GM12872 (cell line): ENCODE results near the gene PLA2G4B.

Experiments used
- TF ChIP-seq, protein P1 (sequence below): IDR thresholded peaks from 3 replicates; pipeline ENCODE4 v1.5.1; 2011; ENCODE audit warnings: low read depth, mild to moderate bottlenecking, low read length, moderate library complexity; ENCODE audit not compliant: insufficient read depth

PLA2G4B gene

DNA sequence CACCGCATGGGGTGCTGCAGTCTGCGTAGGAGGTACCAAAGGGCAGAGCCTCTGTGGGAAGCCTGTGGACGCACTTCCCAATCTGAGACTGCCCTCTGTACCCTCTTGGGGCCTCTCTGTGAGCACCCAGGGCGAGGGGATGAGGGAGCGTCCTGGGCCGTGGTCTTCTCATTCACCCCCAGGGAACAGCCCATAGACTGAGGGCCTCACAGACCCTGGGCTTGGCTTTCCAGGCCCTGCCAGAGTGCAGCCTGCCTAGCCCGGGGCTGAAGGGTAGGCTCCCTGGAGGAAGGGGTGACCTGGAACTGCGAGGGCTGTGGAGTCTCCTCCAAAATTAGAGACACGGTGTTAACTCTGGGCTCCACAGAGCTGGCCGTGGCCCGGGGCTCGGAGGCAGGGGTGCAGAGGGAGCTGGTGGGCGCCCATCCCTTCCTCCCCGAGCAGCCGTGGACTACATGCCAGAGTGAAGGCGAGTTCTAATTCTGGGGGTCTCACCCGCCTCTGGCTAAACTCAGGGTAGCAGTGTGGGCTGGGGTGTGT is 55.7 kb downstream of the PLA2G4B start:
- TF ChIP-seq, protein P1, sequence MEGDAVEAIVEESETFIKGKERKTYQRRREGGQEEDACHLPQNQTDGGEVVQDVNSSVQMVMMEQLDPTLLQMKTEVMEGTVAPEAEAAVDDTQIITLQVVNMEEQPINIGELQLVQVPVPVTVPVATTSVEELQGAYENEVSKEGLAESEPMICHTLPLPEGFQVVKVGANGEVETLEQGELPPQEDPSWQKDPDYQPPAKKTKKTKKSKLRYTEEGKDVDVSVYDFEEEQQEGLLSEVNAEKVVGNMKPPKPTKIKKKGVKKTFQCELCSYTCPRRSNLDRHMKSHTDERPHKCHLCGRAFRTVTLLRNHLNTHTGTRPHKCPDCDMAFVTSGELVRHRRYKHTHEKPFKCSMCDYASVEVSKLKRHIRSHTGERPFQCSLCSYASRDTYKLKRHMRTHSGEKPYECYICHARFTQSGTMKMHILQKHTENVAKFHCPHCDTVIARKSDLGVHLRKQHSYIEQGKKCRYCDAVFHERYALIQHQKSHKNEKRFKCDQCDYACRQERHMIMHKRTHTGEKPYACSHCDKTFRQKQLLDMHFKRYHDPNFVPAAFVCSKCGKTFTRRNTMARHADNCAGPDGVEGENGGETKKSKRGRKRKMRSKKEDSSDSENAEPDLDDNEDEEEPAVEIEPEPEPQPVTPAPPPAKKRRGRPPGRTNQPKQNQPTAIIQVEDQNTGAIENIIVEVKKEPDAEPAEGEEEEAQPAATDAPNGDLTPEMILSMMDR: no peak

DNA sequence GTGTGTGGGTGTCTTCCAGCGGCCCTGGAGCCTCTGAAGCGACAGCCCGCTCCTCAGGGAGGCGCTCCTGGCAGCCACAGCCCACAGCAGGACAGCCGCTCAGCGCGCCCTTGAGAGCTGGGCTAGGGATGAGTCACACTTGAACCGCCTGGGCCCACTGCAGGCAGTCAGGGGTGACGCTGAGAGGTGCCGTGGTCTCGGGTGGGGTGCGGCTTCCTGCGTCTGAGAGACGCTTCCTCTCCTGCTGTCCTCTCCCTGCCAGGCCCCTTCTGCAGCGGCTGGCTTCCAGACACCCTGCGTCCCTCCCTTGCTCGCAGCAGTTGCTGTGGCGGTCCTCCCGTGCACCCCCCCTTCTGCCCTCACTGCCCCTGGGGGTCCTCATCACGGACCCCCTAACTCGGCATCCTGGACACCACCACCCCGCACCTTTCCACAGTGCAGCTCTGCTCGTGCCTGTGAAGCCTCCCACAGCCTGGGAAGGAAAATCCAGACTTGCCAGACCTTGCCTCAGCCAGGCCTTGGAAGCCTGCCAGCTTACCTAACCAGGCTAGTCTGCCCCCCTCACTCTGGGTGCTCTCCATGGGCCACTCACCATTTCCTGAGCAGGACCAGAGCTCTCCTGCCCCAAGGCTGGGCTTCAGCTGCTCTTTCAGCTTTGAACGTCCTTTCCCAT is 56.3 kb downstream of the PLA2G4B start:
- TF ChIP-seq, protein P1: 0 out of 3 replicates have a peak, but pooled peaks have one; percentile 12

DNA sequence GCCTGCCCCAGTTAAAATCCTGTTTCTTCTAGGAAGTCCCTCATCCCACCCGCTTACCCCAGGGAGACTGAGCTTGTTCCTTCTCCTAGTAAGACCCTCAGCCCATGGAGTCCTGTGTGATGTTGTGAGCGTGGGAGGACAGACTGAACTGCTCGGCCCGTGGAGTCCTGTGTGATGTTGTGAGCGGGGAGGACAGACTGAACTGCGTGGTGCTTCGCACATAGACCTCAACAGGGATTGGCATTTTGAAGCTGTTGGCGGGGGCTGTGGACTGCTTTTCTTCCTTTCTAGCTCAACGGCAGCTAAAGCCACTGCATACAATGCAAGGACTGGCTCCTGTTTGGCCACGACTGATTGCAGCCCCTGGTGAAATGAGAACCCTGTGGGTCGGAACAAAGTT is 56.8 kb downstream of the PLA2G4B start:
- TF ChIP-seq, protein P1: no peak

DNA sequence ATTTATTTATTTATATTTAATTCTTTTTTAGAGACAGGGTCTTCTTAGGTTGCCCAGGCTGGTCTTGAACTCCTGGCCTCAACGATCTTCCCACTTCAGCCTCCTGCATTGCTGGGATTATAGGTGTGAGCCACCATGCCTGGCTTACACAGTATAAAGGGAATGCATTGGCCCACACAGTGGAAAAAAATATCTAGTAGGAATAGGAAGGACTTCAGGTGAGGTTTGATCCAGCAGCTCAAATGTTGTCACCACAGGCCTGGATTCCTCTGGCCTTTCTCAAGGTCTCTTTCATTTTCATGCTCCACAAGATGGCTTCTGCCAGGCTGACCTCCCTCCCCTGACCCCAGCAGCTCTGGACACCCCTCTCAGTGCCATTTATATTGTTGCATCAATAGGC is 57.3 kb downstream of the PLA2G4B start:
- TF ChIP-seq, protein P1: no peak

DNA sequence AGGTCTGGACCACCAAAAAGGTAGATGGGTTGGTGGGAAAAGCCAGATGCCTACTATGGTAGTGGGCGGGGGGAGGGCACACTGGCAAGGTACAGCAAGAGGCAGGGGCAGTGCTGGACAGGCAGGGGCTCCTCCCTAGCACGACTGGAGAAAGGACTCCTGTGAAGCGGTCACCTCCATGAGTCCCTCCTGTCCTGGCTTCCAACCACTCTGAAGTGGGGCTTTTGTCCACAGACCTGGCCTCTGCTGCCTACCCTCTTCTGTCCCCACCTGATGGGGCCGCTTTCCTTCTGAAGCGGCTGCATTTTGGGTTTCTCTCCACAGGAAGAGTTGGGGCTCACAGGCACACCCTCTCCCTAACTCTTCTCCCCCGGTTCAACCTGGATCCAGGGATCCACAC is 57.9 kb downstream of the PLA2G4B start:
- TF ChIP-seq, protein P1: no peak

DNA sequence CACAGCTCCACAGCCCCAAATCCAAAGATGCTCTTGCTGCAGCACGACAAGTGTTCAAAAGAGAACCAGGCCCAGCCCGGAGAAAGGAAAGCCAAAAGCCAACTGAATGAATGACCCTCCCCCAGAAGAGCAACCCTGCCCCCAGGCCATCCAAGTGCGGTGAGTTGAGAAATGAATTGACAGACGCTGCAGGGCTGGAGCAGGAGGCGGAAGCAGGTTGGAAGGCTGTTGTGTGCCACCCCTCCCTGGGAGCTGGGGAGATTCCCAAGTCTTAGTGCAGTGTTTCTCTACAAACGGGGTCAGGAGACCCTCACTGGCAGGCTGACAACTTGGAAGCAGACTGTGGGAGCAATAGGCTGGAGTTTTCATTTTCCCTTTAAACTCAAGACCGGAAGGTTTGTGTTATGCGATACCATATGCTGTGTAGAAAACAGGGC is 58.7 kb downstream of the PLA2G4B start:
- TF ChIP-seq, protein P1: no peak
